HG02763 (cell line): ENCODE data around the gene NRN1L.

Source experiments
- ATAC-seq: cut with Tn5 transposase; IDR thresholded peaks from one replicate; pipeline ENCODE4 v1.9.1; 2021; ENCODE audit warnings: mild to moderate bottlenecking, moderate library complexity; ENCODE audit not compliant: unreplicated experiment

Gene NRN1L

DNA sequence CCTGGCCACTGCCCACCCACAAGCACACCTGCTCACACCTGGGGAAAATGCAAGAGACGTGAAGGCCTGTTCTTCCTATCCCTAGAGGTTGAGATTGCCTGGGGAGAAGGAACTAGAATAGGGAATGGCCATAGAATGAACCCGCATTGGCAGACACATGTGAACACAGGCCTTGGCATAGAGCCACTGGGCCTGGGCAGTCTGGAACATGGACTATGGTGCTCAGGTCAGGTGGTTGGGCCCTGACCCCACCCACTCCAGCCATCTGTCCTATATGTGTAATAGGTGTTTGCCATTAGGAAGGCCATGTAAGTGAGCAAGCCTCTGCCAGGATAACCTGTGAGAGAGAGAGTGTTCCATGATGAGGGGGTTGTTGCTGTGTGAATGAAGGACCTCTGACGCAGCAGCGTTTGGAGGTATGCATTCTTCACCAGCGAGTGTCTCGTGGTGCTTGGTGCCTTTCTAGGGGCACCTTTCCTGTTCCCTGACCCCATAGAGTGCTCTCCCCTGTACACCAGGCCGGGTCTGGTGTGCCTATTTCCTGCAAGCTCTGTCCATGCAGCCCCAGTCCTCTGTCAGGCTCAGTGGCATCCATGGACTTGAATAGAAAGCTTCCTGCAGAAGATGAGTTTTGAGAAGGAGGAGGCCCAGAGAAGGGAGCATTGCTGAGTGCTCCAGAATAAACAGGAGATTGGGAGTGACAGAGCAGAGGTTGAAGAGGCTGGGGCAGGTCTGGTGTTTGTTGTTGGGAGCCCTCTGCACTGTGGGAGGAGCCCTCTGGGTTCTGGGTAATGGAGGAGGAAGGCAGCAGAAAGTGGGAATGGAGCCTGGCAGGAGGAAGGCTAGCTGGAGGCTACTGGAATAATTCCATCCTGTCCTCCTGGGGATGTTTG lies 31.4 kb downstream of the NRN1L start:
- no peak for ATAC-seq

DNA sequence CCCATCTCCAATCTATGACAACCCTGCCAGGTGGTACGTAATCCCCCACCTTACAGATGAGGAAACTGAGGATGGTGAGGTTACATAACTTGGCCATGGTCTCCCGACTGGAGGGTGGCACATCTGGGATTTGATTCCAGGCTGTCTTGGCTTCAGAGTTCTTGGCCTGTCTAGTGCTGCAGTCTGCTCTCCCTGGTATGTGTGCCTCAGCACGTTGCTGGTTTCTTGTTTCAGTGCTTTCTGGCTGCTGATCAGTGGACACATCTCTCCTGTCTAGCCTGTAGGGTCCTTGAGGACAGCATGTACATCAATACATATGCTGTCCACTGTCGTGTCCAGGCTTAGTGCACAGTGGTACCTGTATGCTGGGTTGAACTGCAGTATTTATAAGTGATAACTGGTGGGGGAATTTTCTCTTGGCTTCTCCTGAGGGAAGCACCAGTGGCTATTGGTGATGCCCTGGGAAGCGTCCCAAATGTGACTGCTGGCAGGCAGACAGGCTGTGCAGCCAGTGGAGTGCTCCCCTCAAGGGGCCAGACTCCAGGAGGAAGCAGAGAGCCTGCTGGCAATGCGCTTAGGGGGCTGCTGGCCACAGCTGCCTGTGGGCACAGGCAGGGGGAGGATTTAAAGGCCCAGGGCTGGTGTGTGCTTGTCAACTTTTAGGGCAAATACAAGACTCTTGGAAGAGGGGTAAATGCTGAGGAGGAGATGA lies 32.6 kb downstream of the NRN1L start:
- no peak for ATAC-seq

DNA sequence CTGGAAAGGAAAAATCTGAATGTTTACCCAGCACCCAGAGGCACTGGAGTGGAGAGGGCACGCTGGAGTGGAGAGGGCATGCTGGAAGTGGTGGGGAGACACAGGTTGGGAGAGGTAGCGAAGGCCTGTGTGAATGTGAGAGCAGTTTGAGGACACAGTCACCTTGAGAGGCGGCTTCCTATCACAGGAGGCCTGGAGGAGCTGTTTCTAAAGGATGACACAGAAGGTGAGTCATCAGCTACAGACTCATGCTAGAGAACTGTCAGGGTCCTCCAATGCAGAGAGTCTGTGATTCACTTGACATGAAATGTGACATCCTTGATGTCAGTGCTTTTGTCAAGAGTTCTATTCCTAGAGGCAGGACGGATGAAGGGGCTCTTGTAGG lies 33.2 kb downstream of the NRN1L start:
- ATAC-seq = no peak

- no peak for ATAC-seq
These were observed 35.0 kb downstream of the NRN1L start for GRCh38 chr16:67919622-67920221.

DNA sequence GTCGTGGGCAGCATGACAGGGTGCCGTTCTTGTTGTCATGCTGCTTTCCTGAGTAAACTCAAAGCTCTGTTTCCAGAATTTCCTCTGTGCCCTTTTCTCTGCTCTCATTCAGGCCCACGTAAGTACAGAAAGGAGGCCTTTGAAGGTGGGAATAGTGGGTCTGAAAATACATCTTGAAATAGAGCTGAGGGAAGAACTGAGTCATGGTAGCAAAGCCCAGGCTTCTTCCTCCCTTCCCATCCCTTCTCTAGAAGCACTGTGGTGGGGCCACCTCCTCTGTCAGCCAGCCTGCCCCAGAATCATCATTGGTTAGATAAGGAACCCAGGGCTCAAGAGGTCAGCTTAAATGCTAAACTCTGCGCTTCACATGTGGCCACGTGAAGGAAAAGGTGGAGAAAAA lies 37.5 kb downstream of the NRN1L start:
- ATAC-seq = no peak

DNA sequence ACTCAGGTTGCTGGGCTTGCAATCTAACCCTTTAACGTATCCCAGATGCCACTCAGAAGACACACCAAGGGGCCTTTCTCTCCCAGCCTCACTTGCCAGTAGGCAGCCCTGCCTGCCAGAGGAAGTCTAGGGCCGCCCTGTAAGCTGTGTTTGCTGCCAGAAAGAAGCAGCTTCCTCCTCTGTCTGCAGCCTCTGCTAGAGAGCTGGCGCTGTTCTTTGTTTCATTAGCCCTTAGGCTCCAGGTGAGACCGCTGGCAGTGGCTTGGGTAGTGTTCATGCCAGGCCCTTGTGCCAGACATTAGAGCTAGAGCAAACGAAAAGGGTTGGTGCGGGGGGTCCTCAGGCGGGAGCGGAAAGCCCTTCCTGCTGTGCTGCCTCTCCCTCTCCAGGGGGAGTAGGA lies 38.1 kb downstream of the NRN1L start:
- no peak for ATAC-seq

DNA sequence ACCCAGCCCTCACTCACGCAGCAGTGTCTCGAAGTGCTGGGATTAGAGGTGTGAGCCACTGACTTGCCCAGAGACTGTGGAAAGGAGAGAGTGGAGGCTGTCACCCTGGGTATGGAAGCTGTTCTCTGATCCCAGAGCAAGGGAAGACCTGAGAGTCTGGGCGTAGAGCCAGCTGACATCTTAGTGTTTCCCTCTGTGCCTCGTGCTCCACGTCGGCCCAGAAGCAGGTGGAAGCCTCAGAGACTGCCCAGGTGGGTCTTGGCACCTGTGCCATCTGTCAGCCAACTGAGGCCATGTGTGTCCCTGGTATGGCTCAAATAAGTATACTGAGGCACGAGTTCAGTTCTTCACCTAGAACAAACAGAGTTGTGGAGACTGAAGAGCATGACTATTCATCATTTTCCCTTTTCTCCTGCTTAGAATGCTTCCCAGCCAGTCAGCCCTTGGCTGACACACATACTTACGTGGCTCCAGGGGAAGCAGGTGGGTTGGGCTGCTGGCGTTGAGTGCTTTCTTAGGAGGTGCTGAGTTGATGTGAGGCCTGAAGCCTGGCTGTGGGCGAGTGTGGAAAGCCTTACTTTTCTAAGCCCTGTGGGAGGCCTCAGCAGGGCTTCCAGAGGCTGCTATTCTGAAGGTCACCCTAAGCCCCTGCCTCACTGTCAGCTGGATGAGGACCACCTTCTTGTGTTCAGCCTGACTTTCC lies 38.9 kb downstream of the NRN1L start:
- ATAC-seq = no peak

DNA sequence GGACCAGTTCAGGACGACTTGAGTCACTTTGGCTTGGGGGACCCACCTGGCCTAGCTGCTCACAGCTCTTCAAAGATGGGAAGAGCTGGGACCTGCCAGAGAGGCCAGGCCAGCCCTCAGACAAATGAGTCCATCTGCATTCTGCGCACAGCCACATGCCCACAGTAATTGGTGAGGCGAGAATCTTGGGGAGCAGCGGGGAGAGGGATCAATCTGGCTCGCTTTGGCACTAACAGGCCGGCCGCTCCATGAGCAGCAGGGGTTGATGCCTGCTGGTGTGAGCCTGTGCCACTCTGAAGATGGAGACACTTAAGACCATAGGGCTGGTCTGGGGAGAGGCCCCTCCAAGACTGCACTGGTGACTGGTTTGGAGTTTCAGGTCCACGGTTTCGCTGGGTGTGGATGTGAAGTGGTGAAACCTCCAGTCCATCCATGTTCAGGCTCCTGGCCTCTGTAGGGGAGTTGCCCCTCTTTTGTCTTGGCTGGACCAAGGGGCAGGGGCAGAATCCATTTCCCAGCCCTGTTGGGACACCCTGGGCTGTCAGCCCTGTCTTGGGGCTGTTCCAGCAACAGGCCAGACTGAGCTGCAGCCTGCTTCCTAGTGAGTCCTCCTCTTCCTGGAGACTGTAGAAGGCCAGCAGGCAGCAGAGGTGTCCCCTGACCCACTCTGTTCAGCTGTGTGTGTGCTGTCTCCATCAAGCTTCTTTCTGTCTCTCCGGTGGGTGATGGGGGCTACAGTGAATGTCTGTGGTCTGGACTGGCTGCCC lies 39.6 kb downstream of the NRN1L start:
- ATAC-seq = no peak

DNA sequence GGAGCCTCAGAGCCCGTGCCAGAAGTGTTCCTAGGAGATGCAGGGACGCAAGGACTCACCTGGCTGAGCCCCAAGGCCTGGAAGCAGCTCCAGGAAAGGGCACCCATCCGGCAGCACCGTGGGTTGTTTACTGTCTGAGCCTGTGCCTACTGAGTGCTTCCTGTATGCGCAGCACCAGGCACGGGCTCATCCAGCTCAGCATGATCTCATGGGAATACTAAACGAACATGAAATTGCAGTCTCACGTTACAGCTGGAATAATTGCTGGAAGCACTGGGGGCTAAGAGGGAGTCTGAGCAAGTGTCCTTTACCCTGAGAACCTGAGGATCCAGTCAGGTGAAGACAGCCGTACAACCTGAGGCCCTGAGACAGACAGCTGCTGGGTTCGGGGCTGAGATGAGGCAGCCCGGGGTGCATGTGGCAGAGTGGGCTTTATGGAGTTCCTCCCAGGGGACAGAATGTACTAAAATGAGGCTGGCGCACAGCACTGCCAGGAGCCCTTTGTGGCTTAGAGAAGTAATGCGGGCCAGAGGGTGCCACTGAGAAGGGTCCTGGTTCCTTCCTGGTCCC lies 41.6 kb downstream of the NRN1L start:
- ATAC-seq = no peak

DNA sequence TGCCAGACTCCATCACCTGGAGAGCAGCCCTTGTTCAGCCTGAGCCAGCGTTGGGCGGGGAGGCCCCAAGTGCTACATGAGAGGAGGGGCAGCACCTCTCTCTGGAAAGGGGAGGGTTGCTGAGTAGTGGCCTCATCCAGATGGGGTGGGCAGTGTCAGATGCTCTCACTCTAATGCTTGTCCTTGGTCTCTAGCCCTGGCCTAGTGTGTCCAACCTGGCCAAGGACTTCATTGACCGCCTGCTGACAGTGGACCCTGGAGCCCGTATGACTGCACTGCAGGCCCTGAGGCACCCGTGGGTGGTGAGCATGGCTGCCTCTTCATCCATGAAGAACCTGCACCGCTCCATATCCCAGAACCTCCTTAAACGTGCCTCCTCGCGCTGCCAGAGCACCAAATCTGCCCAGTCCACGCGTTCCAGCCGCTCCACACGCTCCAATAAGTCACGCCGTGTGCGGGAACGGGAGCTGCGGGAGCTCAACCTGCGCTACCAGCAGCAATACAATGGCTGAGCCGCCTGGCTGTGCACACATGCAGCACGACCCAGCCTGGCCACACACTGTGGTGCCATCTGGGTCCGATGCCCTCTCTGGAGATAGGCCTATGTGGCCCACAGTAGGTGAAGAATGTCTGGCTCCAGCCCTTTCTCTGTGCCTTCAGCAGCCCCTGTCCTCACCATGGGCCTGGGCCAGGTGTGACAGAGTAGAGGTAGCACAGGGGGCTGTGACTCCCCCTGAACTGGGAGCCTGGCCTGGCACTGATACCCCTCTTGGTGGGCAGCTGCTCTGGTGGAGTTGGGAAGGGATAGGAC lies 42.7 kb downstream of the NRN1L start:
- no peak for ATAC-seq

GRCh38 chr16:67928147-67928546 lies 43.5 kb downstream of the NRN1L start:
- ATAC-seq = no peak

- ATAC-seq = no peak
These were observed 44.1 kb downstream of the NRN1L start for GRCh38 chr16:67928561-67929364.

DNA sequence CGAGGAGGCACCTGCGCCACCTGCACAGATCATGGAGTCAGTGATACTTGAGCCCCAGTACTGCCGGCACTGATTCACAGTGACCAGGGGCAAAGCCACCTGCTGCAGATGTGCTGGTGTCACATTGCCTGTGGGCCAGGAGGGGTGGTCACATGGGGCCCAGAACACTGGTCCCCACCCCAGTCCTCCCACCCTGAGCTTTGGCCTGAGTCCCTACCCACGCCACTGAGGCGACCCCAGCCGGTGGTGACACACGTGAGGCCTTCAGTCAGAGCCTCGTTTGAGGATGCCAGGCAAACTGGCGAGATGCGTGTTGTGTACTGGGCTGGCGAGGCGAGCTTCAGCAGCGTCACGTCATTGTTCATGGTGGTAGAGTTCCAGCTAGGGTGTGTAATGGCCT lies 45.5 kb downstream of the NRN1L start:
- ATAC-seq = no peak

GRCh38 chr16:67930678-67931211 lies 46.1 kb downstream of the NRN1L start:
- no peak for ATAC-seq

DNA sequence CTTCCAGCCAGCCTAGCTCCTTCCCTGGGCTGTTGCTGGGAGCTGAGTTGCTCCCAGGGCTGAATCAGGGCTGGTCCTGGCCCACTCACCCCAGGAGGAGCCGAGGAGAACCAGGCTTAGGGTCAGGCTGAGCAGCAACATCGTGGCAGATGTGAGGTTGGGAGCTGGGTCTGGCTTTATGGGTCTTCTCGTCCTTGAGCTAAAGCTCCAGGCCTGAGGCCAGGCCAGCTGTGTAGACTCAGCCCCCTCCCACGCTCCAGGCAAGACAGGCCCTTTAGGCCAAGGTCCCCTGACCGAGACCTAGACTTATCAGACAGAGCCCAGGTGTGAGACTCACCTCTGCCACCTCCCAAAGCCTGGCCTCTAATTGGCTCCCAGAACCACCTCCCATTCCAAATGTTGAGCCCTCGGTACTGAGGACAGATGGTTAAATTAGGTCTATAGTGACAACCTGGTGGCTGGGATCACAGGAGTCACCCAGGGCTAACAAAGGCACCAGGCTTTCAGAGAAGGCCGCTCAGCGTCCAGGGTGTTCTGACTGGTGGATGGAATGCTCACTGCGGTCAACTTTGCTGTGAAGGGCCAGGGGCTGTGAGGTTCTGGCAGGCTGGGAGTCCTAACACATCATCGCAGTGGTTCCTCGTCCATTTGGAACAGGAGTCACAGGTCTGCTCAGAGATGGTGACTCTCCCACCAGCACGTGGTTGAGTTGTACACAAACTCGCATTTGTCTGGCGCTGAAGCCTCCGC lies 47.2 kb downstream of the NRN1L start, which contains the start of gene CTRL:
Gene CTRL (minus strand): TSS at position 151 of the 750 bp plus-strand sequence. CDS start 10 bp downstream, at position 141.
- no peak for ATAC-seq

DNA sequence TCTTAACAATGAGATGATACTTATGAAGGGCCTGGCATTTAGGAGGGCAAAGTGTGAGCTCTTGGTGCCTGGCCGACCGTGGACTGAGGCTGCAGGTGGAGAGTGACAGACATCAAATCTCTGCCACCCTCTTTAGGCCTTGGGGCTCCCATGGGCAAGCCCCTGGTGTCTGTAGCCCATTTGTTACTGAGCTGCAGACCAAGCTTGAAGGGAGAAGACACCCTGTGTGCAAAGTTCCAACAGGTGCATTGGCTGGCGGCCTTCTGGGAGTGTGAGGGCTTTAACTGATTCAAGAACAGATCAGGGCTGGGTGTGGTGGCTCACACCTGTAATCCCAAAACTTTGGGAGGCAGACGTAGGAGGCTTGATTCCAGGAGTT lies 47.8 kb downstream of the NRN1L start:
- ATAC-seq = no peak

DNA sequence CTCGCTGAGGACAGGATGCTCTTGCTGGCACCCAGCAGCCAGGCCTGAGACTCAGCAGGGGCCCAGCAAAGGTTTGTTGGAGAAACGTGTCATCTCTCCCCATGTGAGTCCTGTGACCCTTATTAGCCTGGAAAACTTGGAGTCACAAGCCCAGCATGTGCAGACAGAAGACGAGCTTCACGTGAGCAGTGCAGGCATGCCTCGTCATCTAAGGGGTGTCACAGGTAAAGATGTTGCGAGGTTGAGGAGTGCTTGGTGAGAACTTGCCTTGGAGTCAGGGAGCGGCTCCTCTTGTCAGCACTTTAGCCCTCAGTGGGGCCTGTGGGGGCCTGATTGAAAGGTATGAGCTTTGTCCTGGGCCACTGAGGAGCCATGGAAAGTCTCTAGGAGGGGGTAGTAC lies 49.1 kb downstream of the NRN1L start:
- ATAC-seq = no peak
